Measurements from ENCODE around the gene DCPS. TPM values are rescaled to one million over a fixed set of nuclear protein-coding genes. Genes with fewer than 3 reads are reported as not detected.
"Not testable (repeated sequence)": the region's sequence is repeated elsewhere in the genome, so short reads cannot be mapped to it uniquely, and the experiment has no call there.

DCPS gene
- 12.1 and 12.4 TPM in 2 replicates for total RNA-seq (2014; rRNA removed; shearing (Covaris generic))
- polyA plus RNA-seq (2016; fragmentation: Nextera tagmentation; extraction: Ambion mirVana), result 26.1 and 30.1 TPM in 2 replicates

- in situ Hi-C loops (cut with MboI), result no loop called here
Observed at GRCh38 chr11:126303623-126304456, at the start of gene DCPS. DCPS (plus strand) TSS chr11:126304060; CDS start chr11:126304081, 21 bp downstream.

GRCh38 chr11:126254819-126255218, 49.0 kb upstream of the DCPS start:
- in situ Hi-C loops (cut with MboI), result no loop called here
- H3K4me3 ChIP-seq, result no peak overlapping the region
- 14 to 21% methylated on average over 1 of the region's 1 CpG for WGBS, 2 experiments (ENCODE audit: low coverage in 1 of 2, low lambda C conversion rate in 2 of 2, missing lambda C conversion rate in 2 of 2)
- no peak overlapping the region for H3K4me2 ChIP-seq (ENCODE audit: unreplicated experiment)
- no peak for DNase-seq
- TF ChIP-seq EZH2 (IDR thresholded peaks at IDR 0.05; ENCODE audit: insufficient read depth, poor library complexity, severe bottlenecking) (no peak), EZH2phosphoT487 (IDR thresholded peaks at IDR 0.05; ENCODE audit: insufficient read depth, low read depth) (no peak)
- H3K27ac ChIP-seq, result no peak overlapping the region
- H3K79me2 ChIP-seq (ENCODE audit: insufficient read depth), result no peaks in the 10 kb centered on the region
- no peak overlapping the region for H2AFZ ChIP-seq
- no peaks in the 10 kb centered on the region for H3K9me2 ChIP-seq (ENCODE audit: insufficient read depth)
- peaks cover 7% of the 10 kb centered on the region for H3K36me3 ChIP-seq (ENCODE audit: low read depth)
- no peaks in the 10 kb centered on the region for H4K20me1 ChIP-seq (ENCODE audit: insufficient read depth)
- H3K9ac ChIP-seq, result no peak overlapping the region
- peaks cover 14% of the 10 kb centered on the region for H3K4me1 ChIP-seq (ENCODE audit: insufficient read depth)
- H3F3A ChIP-seq (ENCODE audit: insufficient read depth), result peaks cover 26% of the 10 kb centered on the region; the same call in 1 of the 2 replicates
- no peaks in the 10 kb centered on the region for H3K9me3 ChIP-seq (ENCODE audit: low read depth)
- no peaks in the 10 kb centered on the region for H3K27me3 ChIP-seq (replicated peaks; ENCODE audit: insufficient read depth)

More at GRCh38 chr11:126303623-126304456, at the start of gene DCPS:
- H3K4me3 ChIP-seq, result peak within 1 kb of the TSS; percentile 89
- peak within 1 kb of the TSS; percentile 92 for H3K9ac ChIP-seq
- H3K9me2 ChIP-seq (ENCODE audit: insufficient read depth), result no peaks in the 10 kb centered on the region
- peak within 1 kb of the TSS; percentile 95 for H2AFZ ChIP-seq
- peaks cover 9% of the 10 kb centered on the region for H3F3A ChIP-seq (ENCODE audit: insufficient read depth)
- no peaks in the 10 kb centered on the region for H3K27me3 ChIP-seq (replicated peaks; ENCODE audit: insufficient read depth)
- no peaks in the 10 kb centered on the region for H3K9me3 ChIP-seq (ENCODE audit: low read depth)
- H3K27ac ChIP-seq, result peak within 1 kb of the TSS; percentile 89
- H3K4me2 ChIP-seq (ENCODE audit: unreplicated experiment), result peak within 1 kb of the TSS; percentile 97
- TF ChIP-seq EZH2phosphoT487 (IDR thresholded peaks at IDR 0.05; ENCODE audit: insufficient read depth, low read depth), result no peak
- no peak for TF ChIP-seq EZH2 (IDR thresholded peaks at IDR 0.05; ENCODE audit: insufficient read depth, poor library complexity, severe bottlenecking)
- DNase-seq, result peak; percentile 98
- peaks cover 6% of the 10 kb centered on the region for H3K4me1 ChIP-seq (ENCODE audit: insufficient read depth)
- peaks cover 22% of the 10 kb centered on the region for H3K79me2 ChIP-seq (ENCODE audit: insufficient read depth)
- 1% methylated on average over 60 of the region's 61 CpGs for WGBS, 2 experiments (ENCODE audit: low coverage in 1 of 2, low lambda C conversion rate in 2 of 2, missing lambda C conversion rate in 2 of 2)
- H3K36me3 ChIP-seq (ENCODE audit: low read depth), result no peaks in the 10 kb centered on the region
- no peaks in the 10 kb centered on the region for H4K20me1 ChIP-seq (ENCODE audit: insufficient read depth)

GRCh38 chr11:126255507-126255906, 48.4 kb upstream of the DCPS start:
- H3K4me2 ChIP-seq (ENCODE audit: unreplicated experiment); H3K9me3 ChIP-seq (ENCODE audit: low read depth); H3K27me3 ChIP-seq (replicated peaks; ENCODE audit: insufficient read depth); H3K79me2 ChIP-seq (ENCODE audit: insufficient read depth); H4K20me1 ChIP-seq (ENCODE audit: insufficient read depth); H3K9ac ChIP-seq; H3K27ac ChIP-seq; DNase-seq; H3K9me2 ChIP-seq (ENCODE audit: insufficient read depth); H2AFZ ChIP-seq; in situ Hi-C loops (cut with MboI); H3K4me3 ChIP-seq: not testable (repeated sequence)
- peaks cover 32% of the 10 kb centered on the region for H3F3A ChIP-seq (ENCODE audit: insufficient read depth)
- 96 to 97% methylated on average over 5 of the region's 5 CpGs for WGBS, 2 experiments (ENCODE audit: low coverage in 1 of 2, low lambda C conversion rate in 2 of 2, missing lambda C conversion rate in 2 of 2)
- peaks cover 14% of the 10 kb centered on the region for H3K4me1 ChIP-seq (ENCODE audit: insufficient read depth)
- peaks cover 10% of the 10 kb centered on the region for H3K36me3 ChIP-seq (ENCODE audit: low read depth)

- no peak overlapping the region for H3K4me2 ChIP-seq (ENCODE audit: unreplicated experiment)
- H2AFZ ChIP-seq, result no peak overlapping the region
- peaks cover 39% of the 10 kb centered on the region for H3F3A ChIP-seq (ENCODE audit: insufficient read depth)
- TF ChIP-seq EZH2 (IDR thresholded peaks at IDR 0.05; ENCODE audit: insufficient read depth, poor library complexity, severe bottlenecking) (no peak), EZH2phosphoT487 (IDR thresholded peaks at IDR 0.05; ENCODE audit: insufficient read depth, low read depth) (no peak)
- in situ Hi-C loops (cut with MboI), result no loop called here
- no peak overlapping the region for H3K27ac ChIP-seq
- H3K9ac ChIP-seq, result no peak overlapping the region
- no peaks in the 10 kb centered on the region for H3K9me2 ChIP-seq (ENCODE audit: insufficient read depth)
- no peak overlapping the region for H3K4me3 ChIP-seq
- peaks cover 14% of the 10 kb centered on the region for H3K4me1 ChIP-seq (ENCODE audit: insufficient read depth)
- H3K9me3 ChIP-seq (ENCODE audit: low read depth), result no peaks in the 10 kb centered on the region
- H3K27me3 ChIP-seq (replicated peaks; ENCODE audit: insufficient read depth), result no peaks in the 10 kb centered on the region
- H4K20me1 ChIP-seq (ENCODE audit: insufficient read depth), result no peaks in the 10 kb centered on the region
- 96 to 100% methylated on average over 4 of the region's 4 CpGs for WGBS, 2 experiments (ENCODE audit: low coverage in 1 of 2, low lambda C conversion rate in 2 of 2, missing lambda C conversion rate in 2 of 2)
- peaks cover 17% of the 10 kb centered on the region for H3K36me3 ChIP-seq (ENCODE audit: low read depth)
- no peaks in the 10 kb centered on the region for H3K79me2 ChIP-seq (ENCODE audit: insufficient read depth)
- no peak for DNase-seq
Observed at GRCh38 chr11:126256216-126256615, 47.6 kb upstream of the DCPS start.
